Lower leg skin (tissue), 3 donors: ENCODE data around the gene CFHR2.
"Not testable (repeated sequence)": the region's sequence is repeated elsewhere in the genome, so short reads cannot be mapped to it uniquely, and the experiment has no call there.

Experiments used
- CTCF ChIP-seq, 3 donors: fragments of 450-650 bp; IDR thresholded peaks; one replicate each; pipeline ENCODE4 v1.5.1; 2016; ENCODE audit warnings: antibody characterized with exemption in 3 of 3, mild to moderate bottlenecking in 3 of 3, moderate library complexity in 2 of 3
- POLR2A ChIP-seq, 2 donors: fragments of 450-650 bp; IDR thresholded peaks; one replicate each; pipeline ENCODE4 v1.6.1; 2016 to 2017; ENCODE audit warnings: antibody characterized with exemption in 2 of 2, mild to moderate bottlenecking in 1 of 2, moderate library complexity in 1 of 2

- TF ChIP-seq CTCF, POLR2A (IDR thresholded peaks at IDR 0.05): not testable (repeated sequence)
Measured at GRCh38 chr1:196941474-196941873, 2.1 kb upstream of the CFHR2 start.
